Karpas-422 (cell line): Measurements from ENCODE around the gene RGS19. TPM values are rescaled to one million over a fixed set of nuclear protein-coding genes. Genes with fewer than 3 reads are reported as not detected.

Experiments used
- DNase-seq: peaks from one replicate; pipeline ENCODE4 v3.0.0-alpha.2; 2015
- H2AFZ ChIP-seq: fragments of 200-600 bp; sonication (generic); 2 replicates; pipeline ENCODE4 v1.6.1; 2014; ENCODE audit warnings: antibody characterized with exemption, low read length, mixed read lengths
- H3K27ac ChIP-seq: fragments of 200-600 bp; sonication (generic); 2 replicates; pipeline ENCODE4 v1.5.1; 2014; ENCODE audit warnings: mild to moderate bottlenecking, low read length, moderate library complexity
- H3K27me3 ChIP-seq: fragments of 200-600 bp; sonication (generic); 2 replicates; pipeline ENCODE4 v1.6.1; 2014; ENCODE audit warnings: low read length, mixed read lengths
- H3K36me3 ChIP-seq: fragments of 200-600 bp; sonication (generic); 2 replicates; pipeline ENCODE4 v1.6.1; 2014; ENCODE audit warnings: low read length, mixed read lengths; ENCODE audit not compliant: insufficient read depth
- H3K4me1 ChIP-seq: fragments of 200-600 bp; sonication (generic); 2 replicates; pipeline ENCODE4 v1.6.1; 2014; ENCODE audit warnings: mild to moderate bottlenecking, low read length, mixed read lengths
- H3K4me2 ChIP-seq: fragments of 200-600 bp; sonication (generic); 2 replicates; pipeline ENCODE4 v1.6.1; 2014; ENCODE audit warnings: low read length, low read depth, mild to moderate bottlenecking; ENCODE audit not compliant: poor library complexity, severe bottlenecking
- H3K4me3 ChIP-seq: fragments of 200-600 bp; sonication (generic); 2 replicates; pipeline ENCODE4 v1.5.1; 2014; ENCODE audit warnings: mild to moderate bottlenecking, antibody characterized with exemption, low read length, mixed read lengths
- H3K79me2 ChIP-seq: fragments of 200-600 bp; sonication (generic); 2 replicates; pipeline ENCODE4 v1.6.1; 2014; ENCODE audit warnings: mild to moderate bottlenecking, low read length, mixed read lengths
- H3K9ac ChIP-seq: fragments of 200-600 bp; sonication (generic); 2 replicates; pipeline ENCODE4 v1.6.0; 2014; ENCODE audit warnings: low read length
- H3K9me2 ChIP-seq: fragments of 200-600 bp; sonication (generic), shearing (Covaris generic); replicated peaks from 2 replicates; pipeline ENCODE4 v1.6.0; 2014; ENCODE audit warnings: mild to moderate bottlenecking, low read length, moderate library complexity; ENCODE audit not compliant: insufficient read depth
- H3K9me3 ChIP-seq: fragments of 300-700, 200-600 bp; sonication (generic); 2 replicates; pipeline ENCODE4 v1.6.1; 2014; ENCODE audit warnings: low read length, mixed read lengths
- H4K20me1 ChIP-seq: fragments of 200-600 bp; sonication (generic); 2 replicates; pipeline ENCODE4 v1.6.1; 2014; ENCODE audit warnings: mild to moderate bottlenecking, antibody characterized with exemption, low read length, low read depth; ENCODE audit not compliant: insufficient read depth
- total RNA-seq: library from RNA; depleted of rRNA; stranded (reverse); fragments of >200 nt; shearing (Covaris generic); gene quantifications from 2 replicates; pipeline ENCODE4 v1.2.3, GENCODE V29; 2014; ENCODE audit warnings: low replicate concordance

The RGS19 gene
- total RNA-seq, 1 experiment from 2014 or later: 172 TPM

DNA sequence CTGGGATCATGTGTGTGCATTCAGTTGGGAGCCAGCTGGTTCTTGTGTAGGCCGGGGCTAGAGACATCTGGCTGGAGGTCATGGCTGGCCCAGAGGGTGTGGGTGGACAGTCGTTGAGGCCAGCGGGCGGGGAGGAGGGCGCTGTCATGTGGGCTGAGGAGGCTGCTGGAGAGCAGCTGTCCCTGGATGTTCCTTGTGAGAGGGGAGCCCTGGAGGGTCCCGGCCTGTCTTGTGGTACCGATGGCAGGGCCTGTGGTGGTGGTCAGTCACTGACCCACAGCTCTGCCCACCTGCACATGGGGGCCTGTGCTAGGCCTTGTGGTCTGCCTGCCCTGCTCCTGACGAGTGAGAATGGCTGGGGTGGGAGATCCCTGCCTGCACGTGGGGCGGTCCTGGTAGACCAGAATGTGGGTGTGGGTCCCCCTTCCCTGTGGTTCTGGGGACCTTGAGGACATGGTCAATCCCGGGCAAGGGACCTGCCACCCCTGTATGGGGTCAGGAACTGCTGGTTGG, 45.3 kb downstream of the RGS19 start:
- H3K27ac ChIP-seq: no peak overlapping the region
- H3K9ac ChIP-seq: no peak overlapping the region
- H3K36me3 ChIP-seq: no peaks in the 10 kb centered on the region
- no peaks in the 10 kb centered on the region for H3K79me2 ChIP-seq
- H3K4me1 ChIP-seq: peaks cover 42% of the 10 kb centered on the region
- H3K27me3 ChIP-seq: no peaks in the 10 kb centered on the region
- no peak overlapping the region for H3K4me3 ChIP-seq
- no peak for DNase-seq
- H4K20me1 ChIP-seq: 0 out of 2 replicates have a peak, but pooled peaks cover 3% of the 10 kb centered on the region
- no peaks in the 10 kb centered on the region for H3K9me3 ChIP-seq
- no peak overlapping the region for H2AFZ ChIP-seq
- H3K9me2 ChIP-seq: no peaks in the 10 kb centered on the region
- no peak overlapping the region for H3K4me2 ChIP-seq

DNA sequence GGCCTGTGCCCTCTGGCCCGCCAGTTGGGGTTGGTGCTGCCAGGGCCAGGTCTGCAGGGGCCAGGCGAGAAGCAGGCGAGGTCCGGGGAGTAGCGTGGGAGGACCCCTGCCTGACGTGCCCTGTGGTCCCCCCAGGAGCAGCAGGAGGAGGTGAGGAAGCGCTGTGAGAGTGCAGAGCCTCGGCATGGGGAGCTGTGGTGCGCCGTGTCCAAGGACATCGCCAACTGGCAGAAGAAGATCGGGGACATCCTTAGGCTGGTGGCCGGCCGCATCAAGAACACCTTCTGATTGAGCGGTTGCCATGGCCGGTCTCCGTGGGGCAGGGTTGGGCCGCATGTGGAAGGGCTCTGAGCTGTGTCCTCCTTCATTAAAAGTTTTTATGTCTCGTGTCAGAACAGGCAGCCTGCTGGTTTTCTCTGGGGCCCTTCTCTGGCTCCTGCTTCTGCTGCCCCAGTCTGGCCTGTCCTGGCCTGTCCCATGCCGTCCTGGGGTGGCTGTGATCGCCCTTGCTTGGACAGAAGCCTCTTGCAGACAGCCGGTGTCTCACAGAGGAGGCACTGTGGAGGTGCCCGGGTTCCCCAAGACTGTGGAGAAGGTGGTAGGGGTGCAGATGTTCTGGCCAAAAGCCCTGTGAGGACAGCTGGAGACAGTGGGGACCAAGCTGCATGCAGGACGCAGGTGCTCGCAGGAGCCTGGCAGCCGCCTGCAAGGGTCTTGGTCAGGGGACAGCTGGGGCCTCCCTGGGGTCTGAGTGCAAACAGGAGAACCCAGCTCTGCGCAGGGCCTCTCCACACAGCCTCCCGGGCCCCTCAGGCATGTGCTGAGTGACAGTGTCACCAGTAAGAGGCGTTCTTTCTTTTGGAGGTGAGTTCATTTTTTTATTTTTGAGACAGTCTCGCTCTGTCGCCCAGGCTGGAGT, 46.4 kb downstream of the RGS19 start:
- Histone ChIP-seq H3K9me3 (no peaks in the 10 kb centered on the region), H3K4me3 (no peak overlapping the region), H4K20me1 (0 out of 2 replicates have a peak, but pooled peaks cover 3% of the 10 kb centered on the region), H3K4me2 (no peak overlapping the region), H3K9ac (no peak overlapping the region), H2AFZ (no peak overlapping the region), H3K27me3 (no peaks in the 10 kb centered on the region), H3K9me2 (no peaks in the 10 kb centered on the region), H3K79me2 (no peaks in the 10 kb centered on the region), H3K4me1 (peaks cover 32% of the 10 kb centered on the region), H3K36me3 (no peaks in the 10 kb centered on the region), H3K27ac (no peak overlapping the region)
- no peak for DNase-seq

DNA sequence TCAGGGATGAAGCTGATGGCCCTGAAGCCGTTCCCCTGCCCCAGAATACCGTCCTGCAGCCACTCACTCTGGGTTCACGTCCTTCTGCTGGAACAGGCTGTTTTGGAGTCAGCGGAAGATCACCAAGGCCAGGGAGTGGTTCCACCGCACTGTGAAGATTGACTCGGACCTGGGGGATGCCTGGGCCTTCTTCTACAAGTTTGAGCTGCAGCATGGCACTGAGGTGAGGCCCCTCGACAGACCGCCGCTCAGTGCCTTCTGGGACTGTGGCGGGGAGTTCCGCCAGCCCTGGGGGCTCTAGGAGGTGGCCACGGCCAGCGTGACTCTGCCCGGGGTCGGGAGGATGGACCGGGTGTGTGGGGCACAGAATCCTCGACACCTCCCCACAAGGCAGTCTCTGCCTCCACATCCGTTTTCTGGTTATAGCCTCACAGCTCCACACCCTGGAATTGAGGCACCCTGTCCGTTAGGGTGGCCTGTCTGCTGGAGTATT, 47.5 kb downstream of the RGS19 start:
- Histone ChIP-seq H3K36me3 (no peaks in the 10 kb centered on the region), H3K9me3 (no peaks in the 10 kb centered on the region), H3K27ac (no peak overlapping the region), H3K4me3 (no peak overlapping the region), H3K9me2 (no peaks in the 10 kb centered on the region), H4K20me1 (no peaks in the 10 kb centered on the region), H3K27me3 (no peaks in the 10 kb centered on the region), H3K9ac (no peak overlapping the region), H3K4me2 (no peak overlapping the region), H3K79me2 (no peaks in the 10 kb centered on the region), H2AFZ (no peak overlapping the region), H3K4me1 (peaks cover 21% of the 10 kb centered on the region)
- no peak for DNase-seq

DNA sequence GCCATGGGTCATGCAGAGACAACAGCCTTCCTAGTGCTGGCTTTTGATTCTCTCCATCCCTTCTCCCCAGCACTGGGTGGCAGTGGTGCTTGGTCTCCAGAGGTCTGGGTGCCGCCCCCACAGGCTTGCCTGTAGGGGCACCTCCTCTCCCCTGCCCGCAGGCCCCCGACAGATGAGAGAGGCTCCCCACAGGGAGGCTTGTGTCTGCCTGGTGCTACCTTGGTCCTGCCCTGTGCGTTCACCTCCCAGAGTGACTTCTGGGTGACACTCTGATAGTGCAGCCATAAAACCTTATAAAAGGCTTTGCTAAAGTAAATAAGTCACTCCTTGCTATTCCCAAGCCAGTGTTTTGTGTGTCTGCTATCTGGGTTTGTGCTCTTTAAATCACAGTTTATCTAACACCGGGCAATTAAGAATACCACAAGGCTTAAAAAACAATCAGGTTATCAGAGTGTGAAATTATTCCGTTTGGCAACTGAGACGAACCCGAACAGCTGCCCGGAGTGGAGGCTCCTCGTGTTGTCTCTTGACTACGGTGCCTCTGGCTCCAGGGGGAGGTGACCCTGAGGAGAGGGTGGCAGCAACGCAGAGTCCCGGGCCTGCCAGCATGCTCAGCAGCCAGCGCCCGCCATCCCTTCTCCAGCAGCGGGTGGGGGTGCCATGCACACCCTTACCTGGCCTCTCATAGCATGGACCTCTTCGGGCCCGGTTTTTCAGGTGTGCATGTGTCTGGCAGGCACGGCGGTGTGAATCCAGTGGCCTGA, 48.8 kb downstream of the RGS19 start:
- H3K4me3 ChIP-seq: no peak overlapping the region
- H3K9ac ChIP-seq: no peak overlapping the region
- H3K9me2 ChIP-seq: no peaks in the 10 kb centered on the region
- H3K9me3 ChIP-seq: no peaks in the 10 kb centered on the region
- H2AFZ ChIP-seq: no peak overlapping the region
- no peaks in the 10 kb centered on the region for H4K20me1 ChIP-seq
- no peak for DNase-seq
- H3K4me1 ChIP-seq: peaks cover 10% of the 10 kb centered on the region
- no peak overlapping the region for H3K27ac ChIP-seq
- no peaks in the 10 kb centered on the region for H3K27me3 ChIP-seq
- H3K36me3 ChIP-seq: no peaks in the 10 kb centered on the region
- H3K79me2 ChIP-seq: no peaks in the 10 kb centered on the region
- H3K4me2 ChIP-seq: no peak overlapping the region

DNA sequence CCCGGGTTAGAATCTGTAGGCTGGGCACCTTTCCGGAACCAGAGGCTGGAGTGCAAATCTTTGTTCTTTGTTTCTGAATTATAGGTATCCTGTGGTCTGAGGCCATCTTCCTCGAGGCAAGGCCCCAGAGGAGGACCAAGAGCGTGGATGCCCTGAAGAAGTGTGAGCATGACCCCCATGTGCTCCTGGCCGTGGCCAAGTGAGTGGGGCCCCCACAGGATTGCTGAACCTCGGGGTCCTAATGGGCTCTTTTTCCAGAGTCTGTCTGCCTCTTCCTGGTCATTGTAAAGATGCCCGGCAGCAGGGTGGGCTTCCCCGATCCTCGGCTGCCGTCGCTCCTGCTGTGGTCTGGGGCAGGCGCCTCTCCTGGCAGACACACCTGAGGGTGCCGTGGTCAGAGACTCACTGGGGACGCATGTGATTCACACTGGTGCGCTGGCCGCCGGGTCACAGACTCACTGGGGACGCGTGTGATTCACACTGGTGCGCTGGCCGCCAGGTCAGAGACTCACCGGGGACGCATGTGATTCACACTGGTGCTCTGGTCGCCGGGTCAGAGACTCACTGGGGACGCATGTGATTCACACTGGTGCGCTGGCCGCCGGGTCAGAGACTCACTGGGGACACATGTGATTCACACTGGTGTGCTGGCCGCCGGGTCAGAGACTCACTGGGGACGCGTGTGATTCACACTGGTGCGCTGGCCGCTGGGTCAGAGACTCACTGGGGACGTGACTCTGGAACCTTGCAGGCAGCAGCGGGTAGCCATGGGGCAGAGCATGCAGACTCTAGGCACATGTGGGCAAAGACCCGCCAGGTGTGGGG, 49.8 kb downstream of the RGS19 start:
- Histone ChIP-seq H3K9ac (no peak overlapping the region), H3K4me1 (no peaks in the 10 kb centered on the region; the same call in 1 of the 2 replicates)

DNA sequence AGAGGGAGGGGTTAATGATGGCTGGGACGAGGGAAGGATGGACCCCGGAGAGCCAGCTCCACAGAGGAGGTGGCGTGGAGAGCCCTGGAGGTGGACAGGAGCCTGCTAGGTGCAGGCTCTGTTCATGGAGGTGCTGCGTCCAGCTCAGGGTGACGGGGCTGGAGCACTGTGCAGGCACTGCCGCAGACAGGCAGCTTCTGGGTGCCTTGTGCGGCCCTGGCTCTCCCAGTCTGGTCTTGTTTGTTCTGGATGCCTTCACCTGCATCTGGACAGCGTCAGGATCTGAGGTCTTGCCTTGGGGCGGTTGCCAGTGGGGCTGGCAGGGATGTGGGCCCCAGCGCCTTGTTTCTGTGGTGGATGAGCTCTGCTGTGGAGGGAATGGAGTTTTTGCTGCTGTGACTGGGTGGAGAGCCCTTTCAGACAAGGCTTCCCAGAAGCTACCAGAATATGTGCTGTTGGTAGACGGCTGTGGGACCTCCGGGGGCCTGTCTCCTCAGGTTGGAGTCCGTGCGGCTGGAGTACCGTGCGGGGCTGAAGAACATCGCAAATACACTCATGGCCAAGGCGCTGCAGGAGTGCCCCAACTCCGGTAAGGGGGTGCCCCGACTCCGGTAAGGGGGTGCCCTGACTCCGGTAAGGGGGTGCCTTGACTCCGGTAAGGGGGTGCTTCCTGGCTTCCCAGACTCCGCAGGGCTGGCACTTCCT, 51.2 kb downstream of the RGS19 start:
- Histone ChIP-seq H3K4me2 (no peak overlapping the region), H3K9me3 (no peaks in the 10 kb centered on the region), H3K36me3 (peaks cover 10% of the 10 kb centered on the region), H2AFZ (no peak overlapping the region), H3K4me1 (no peaks in the 10 kb centered on the region), H3K79me2 (no peaks in the 10 kb centered on the region), H3K27ac (no peak overlapping the region), H3K9me2 (no peaks in the 10 kb centered on the region), H3K9ac (no peak overlapping the region), H3K4me3 (no peak overlapping the region), H4K20me1 (no peaks in the 10 kb centered on the region), H3K27me3 (no peaks in the 10 kb centered on the region)
- no peak for DNase-seq

More for the DNA sequence above, 49.8 kb downstream of the RGS19 start:
- no peaks in the 10 kb centered on the region for H3K79me2 ChIP-seq
- H3K27me3 ChIP-seq: no peaks in the 10 kb centered on the region
- no peak overlapping the region for H3K27ac ChIP-seq
- no peaks in the 10 kb centered on the region for H4K20me1 ChIP-seq
- H3K9me2 ChIP-seq: no peaks in the 10 kb centered on the region
- H3K4me3 ChIP-seq: no peak overlapping the region
- DNase-seq: no peak
- H3K9me3 ChIP-seq: no peaks in the 10 kb centered on the region
- no peak overlapping the region for H3K4me2 ChIP-seq
- peaks cover 6% of the 10 kb centered on the region; the same call in 1 of the 2 replicates for H3K36me3 ChIP-seq
- no peak overlapping the region for H2AFZ ChIP-seq

DNA sequence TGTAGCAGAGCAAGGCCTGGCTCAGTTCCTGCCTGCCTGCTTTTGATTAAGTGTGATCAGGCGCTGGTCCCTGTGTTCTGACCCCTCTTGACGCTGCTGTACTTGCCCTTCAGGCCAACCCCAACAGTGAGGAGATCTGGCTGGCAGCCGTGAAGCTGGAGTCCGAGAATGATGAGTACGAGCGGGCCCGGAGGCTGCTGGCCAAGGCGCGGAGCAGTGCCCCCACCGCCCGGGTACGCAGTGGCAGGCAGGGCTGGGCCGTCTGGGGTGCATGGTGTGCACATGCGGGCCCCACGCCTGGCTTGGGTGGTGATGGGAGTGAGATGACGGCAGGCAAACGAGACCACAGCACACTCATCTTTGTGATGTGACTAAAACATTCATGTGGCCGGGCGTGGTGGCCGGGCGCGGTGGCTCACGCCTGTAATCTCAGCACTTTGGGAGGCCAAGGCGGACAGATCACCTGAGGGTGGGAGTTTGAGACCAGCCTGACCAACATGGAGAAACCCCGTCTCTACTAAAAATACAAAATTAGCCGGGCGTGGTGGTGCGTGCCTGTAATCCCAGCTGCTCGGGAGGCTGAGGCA, 53.4 kb downstream of the RGS19 start:
- H3K4me3 ChIP-seq: no peak overlapping the region

More for the DNA sequence above, 53.4 kb downstream of the RGS19 start:
- H3K27ac ChIP-seq: no peak overlapping the region
- H3K4me2 ChIP-seq: no peak overlapping the region
- no peak for DNase-seq
- H3K36me3 ChIP-seq: peaks cover 17% of the 10 kb centered on the region
- H3K9me2 ChIP-seq: no peaks in the 10 kb centered on the region
- H3K79me2 ChIP-seq: no peaks in the 10 kb centered on the region
- no peaks in the 10 kb centered on the region for H3K27me3 ChIP-seq
- no peaks in the 10 kb centered on the region for H3K4me1 ChIP-seq
- no peak overlapping the region for H2AFZ ChIP-seq
- no peak overlapping the region for H3K9ac ChIP-seq
- no peaks in the 10 kb centered on the region for H3K9me3 ChIP-seq
- no peaks in the 10 kb centered on the region for H4K20me1 ChIP-seq
